IMR-90 (cell line): Measurements from ENCODE around the gene NOS1AP.

Source experiments
- CEBPB ChIP-seq: IDR thresholded peaks from 2 replicates; pipeline ENCODE4 v1.6.1; 2012; ENCODE audit warnings: low read depth, low read length, improper control_type of control experiment
- CHD1 ChIP-seq: IDR thresholded peaks from 2 replicates; pipeline ENCODE4 v1.6.1; 2012; ENCODE audit warnings: low read depth, low read length, improper control_type of control experiment
- CTCF ChIP-seq: conservative IDR thresholded peaks from 2 replicates; pipeline ENCODE4 v1.5.1; 2012; ENCODE audit warnings: mild to moderate bottlenecking, low read depth, low read length, improper control_type of control experiment
- ELK1 ChIP-seq: fragments of 150-350 bp; IDR thresholded peaks from 2 replicates; pipeline ENCODE4 v1.6.1; 2016; ENCODE audit warnings: low read depth, mild to moderate bottlenecking, low read length, moderate library complexity, borderline replicate concordance
- NFE2L2 ChIP-seq: fragments of 150-350 bp; IDR thresholded peaks from 2 replicates; pipeline ENCODE4 v1.6.1; 2016; ENCODE audit warnings: low read depth, mild to moderate bottlenecking, low read length
- POLR2A ChIP-seq: IDR thresholded peaks from 2 replicates; pipeline ENCODE4 v1.6.1; 2012; ENCODE audit warnings: mild to moderate bottlenecking, low read depth, low read length
- RAD21 ChIP-seq: IDR thresholded peaks from 2 replicates; pipeline ENCODE4 v1.6.1; 2012; ENCODE audit warnings: low read length, improper control_type of control experiment
- RCOR1 ChIP-seq: IDR thresholded peaks from 2 replicates; pipeline ENCODE4 v1.6.1; 2012; ENCODE audit warnings: mild to moderate bottlenecking, low read length, improper control_type of control experiment; ENCODE audit not compliant: insufficient replicate concordance
- RFX5 ChIP-seq: IDR thresholded peaks from 2 replicates; pipeline ENCODE4 v1.8.0; 2012; ENCODE audit warnings: low read depth, mild to moderate bottlenecking, low read length, moderate library complexity
- USF2 ChIP-seq: fragments of 150-350 bp; IDR thresholded peaks from 2 replicates; pipeline ENCODE4 v1.6.1; 2017; ENCODE audit warnings: mild to moderate bottlenecking, antibody characterized with exemption, low read length, low read depth

GRCh38 chr1:162180813-162181212, 111.3 kb downstream of the NOS1AP start:
- TF ChIP-seq CTCF (no peak), POLR2A (no peak), RFX5 (no peak), CHD1 (no peak), ELK1 (no peak), USF2 (no peak), CEBPB (no peak), NFE2L2 (no peak), RAD21 (no peak), RCOR1 (no peak)
